Measurements from ENCODE around the gene ELFN1.

Gene ELFN1

DNA sequence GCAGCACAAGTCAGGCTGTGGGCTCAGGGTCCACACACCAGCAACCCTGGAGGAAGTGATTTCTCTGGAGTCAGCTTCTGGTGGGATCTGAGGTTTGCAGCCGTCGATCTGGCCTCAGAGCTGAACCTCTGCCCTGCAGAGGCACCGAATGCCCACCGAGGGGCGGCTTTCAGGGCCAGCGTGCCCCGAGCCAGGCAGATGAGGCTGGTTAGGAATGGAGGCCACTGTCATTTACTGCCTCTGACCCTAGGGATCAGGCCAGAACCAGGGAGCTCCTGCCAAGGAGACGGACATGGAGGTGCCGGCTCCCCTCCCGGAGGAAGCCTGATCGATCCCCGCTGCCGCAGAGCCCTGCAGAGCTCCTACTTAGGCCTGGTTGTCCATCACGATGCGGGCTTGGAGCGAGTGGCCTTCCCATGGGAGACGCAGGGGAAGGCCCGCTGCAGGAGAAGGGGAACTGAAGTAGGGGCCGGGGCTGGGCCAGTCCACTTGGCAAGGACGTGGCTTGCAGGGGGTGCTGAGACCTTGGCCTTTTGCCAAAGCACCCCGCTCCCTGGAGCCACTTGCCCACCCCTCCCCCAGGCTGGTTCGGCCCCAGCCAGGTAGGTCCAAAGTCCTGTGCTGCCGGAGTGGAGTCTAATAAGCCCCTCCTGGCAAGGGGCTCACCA, 19.6 kb upstream of the ELFN1 start:
- CTCF ChIA-PET = no interaction called here
- TF ChIP-seq FOXA1 (IDR thresholded peaks at IDR 0.05) = no peak
- TF ChIP-seq L3MBTL2 (conservative IDR thresholded peaks at IDR 0.05) = no peak
- TF ChIP-seq NFRKB (IDR thresholded peaks at IDR 0.05) = no peak
- no peak for TF ChIP-seq HDGF (IDR thresholded peaks at IDR 0.05; ENCODE audit: borderline replicate concordance)
- TF ChIP-seq TARDBP (IDR thresholded peaks at IDR 0.05) = no peak
- no peak for TF ChIP-seq LEF1 (IDR thresholded peaks at IDR 0.05; ENCODE audit: borderline replicate concordance)
- no peak for TF ChIP-seq BHLHE40 (IDR thresholded peaks at IDR 0.05; ENCODE audit: borderline replicate concordance)
- no peak for TF ChIP-seq FOXM1 (IDR thresholded peaks at IDR 0.05; ENCODE audit: borderline replicate concordance)
- no peak for TF ChIP-seq SP1 (IDR thresholded peaks at IDR 0.05)
- TF ChIP-seq ZNF384 (IDR thresholded peaks at IDR 0.05) = no peak
- no peak for TF ChIP-seq ARNT (IDR thresholded peaks at IDR 0.05)
- no peak for TF ChIP-seq FOXK2 (IDR thresholded peaks at IDR 0.05)
- no peak for TF ChIP-seq ELF4 (IDR thresholded peaks at IDR 0.05)
- TF ChIP-seq SUZ12 (IDR thresholded peaks at IDR 0.05) = no peak
- no peak for TF ChIP-seq CTBP1 (IDR thresholded peaks at IDR 0.05; ENCODE audit: borderline replicate concordance)
- no peak for DNase-seq (ENCODE audit: extremely low spot score)
- POLR2A ChIA-PET = no interaction called here

GRCh38 chr7:1651031-1651446, 19.0 kb upstream of the ELFN1 start:
- TF ChIP-seq ZNF384 (IDR thresholded peaks at IDR 0.05) (no peak), HDGF (IDR thresholded peaks at IDR 0.05; ENCODE audit: borderline replicate concordance) (no peak), LEF1 (IDR thresholded peaks at IDR 0.05; ENCODE audit: borderline replicate concordance) (no peak), SUZ12 (IDR thresholded peaks at IDR 0.05) (no peak), NFRKB (IDR thresholded peaks at IDR 0.05) (no peak), ARNT (IDR thresholded peaks at IDR 0.05) (no peak), BHLHE40 (IDR thresholded peaks at IDR 0.05; ENCODE audit: borderline replicate concordance) (no peak), FOXK2 (IDR thresholded peaks at IDR 0.05) (no peak), ELF4 (IDR thresholded peaks at IDR 0.05) (no peak), FOXM1 (IDR thresholded peaks at IDR 0.05; ENCODE audit: borderline replicate concordance) (no peak), L3MBTL2 (conservative IDR thresholded peaks at IDR 0.05) (no peak), FOXA1 (IDR thresholded peaks at IDR 0.05) (no peak), TARDBP (IDR thresholded peaks at IDR 0.05) (no peak), CTBP1 (IDR thresholded peaks at IDR 0.05; ENCODE audit: borderline replicate concordance) (no peak), SP1 (IDR thresholded peaks at IDR 0.05) (no peak)
- TF ChIP-seq, protein P1, sequence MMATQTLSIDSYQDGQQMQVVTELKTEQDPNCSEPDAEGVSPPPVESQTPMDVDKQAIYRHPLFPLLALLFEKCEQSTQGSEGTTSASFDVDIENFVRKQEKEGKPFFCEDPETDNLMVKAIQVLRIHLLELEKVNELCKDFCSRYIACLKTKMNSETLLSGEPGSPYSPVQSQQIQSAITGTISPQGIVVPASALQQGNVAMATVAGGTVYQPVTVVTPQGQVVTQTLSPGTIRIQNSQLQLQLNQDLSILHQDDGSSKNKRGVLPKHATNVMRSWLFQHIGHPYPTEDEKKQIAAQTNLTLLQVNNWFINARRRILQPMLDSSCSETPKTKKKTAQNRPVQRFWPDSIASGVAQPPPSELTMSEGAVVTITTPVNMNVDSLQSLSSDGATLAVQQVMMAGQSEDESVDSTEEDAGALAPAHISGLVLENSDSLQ (IDR thresholded peaks at IDR 0.05) = no peak
- CTCF ChIA-PET = no interaction called here
- DNase-seq (ENCODE audit: extremely low spot score) = no peak
- POLR2A ChIA-PET = no interaction called here

DNA sequence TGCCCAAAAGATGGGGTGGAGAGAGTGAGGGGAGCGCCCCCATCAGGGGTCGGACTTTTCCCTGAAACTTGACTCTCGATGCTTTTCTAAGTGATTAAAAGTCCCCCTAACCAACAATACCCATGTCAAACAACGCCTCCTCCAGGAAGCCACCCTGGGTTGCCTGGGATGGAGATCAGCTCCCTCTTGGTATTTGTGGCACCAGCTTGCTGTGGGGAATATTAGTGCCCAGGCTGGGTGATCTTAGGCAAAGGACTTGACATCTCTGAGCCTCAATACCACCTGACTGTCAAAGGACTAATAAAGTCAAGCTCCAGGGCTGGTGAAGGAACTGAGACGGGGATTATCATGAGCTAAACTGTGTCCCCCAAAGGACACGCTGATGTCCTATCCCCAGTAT, 18.2 kb upstream of the ELFN1 start:
- CTCF ChIA-PET = no interaction called here
- TF ChIP-seq CTBP1 (IDR thresholded peaks at IDR 0.05; ENCODE audit: borderline replicate concordance) (no peak), NFRKB (IDR thresholded peaks at IDR 0.05) (no peak), ELF4 (IDR thresholded peaks at IDR 0.05) (no peak), BHLHE40 (IDR thresholded peaks at IDR 0.05; ENCODE audit: borderline replicate concordance) (no peak), FOXM1 (IDR thresholded peaks at IDR 0.05; ENCODE audit: borderline replicate concordance) (no peak), FOXA1 (IDR thresholded peaks at IDR 0.05) (no peak), ZNF384 (IDR thresholded peaks at IDR 0.05) (no peak), L3MBTL2 (conservative IDR thresholded peaks at IDR 0.05) (no peak), HDGF (IDR thresholded peaks at IDR 0.05; ENCODE audit: borderline replicate concordance) (no peak), FOXK2 (IDR thresholded peaks at IDR 0.05) (no peak), TARDBP (IDR thresholded peaks at IDR 0.05) (no peak), LEF1 (IDR thresholded peaks at IDR 0.05; ENCODE audit: borderline replicate concordance) (no peak), ARNT (IDR thresholded peaks at IDR 0.05) (no peak), SP1 (IDR thresholded peaks at IDR 0.05) (no peak), SUZ12 (IDR thresholded peaks at IDR 0.05) (no peak)
- TF ChIP-seq, protein P1 (IDR thresholded peaks at IDR 0.05) = no peak
- DNase-seq (ENCODE audit: extremely low spot score) = no peak
- POLR2A ChIA-PET = no interaction called here

DNA sequence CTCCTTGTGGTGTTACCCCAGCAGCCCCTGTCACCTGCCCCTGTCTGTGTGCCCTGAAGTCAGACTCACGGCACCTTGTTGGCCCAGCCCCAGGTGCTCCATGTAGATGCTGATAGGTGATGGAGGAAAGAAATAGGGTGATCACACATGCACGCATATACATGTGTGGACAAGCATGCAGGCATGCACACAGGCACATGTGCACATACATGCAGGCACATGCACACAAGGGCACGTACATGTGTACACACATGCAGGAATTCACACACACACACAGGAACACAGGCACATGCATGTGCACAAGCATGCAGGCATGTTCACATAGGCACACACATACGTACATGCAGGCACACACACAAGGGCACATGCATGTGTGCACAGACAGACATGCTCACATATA, 16.6 kb upstream of the ELFN1 start:
- TF ChIP-seq ELF4 (IDR thresholded peaks at IDR 0.05) (no peak), NFRKB (IDR thresholded peaks at IDR 0.05) (no peak), BHLHE40 (IDR thresholded peaks at IDR 0.05; ENCODE audit: borderline replicate concordance) (no peak), CTBP1 (IDR thresholded peaks at IDR 0.05; ENCODE audit: borderline replicate concordance) (no peak), FOXM1 (IDR thresholded peaks at IDR 0.05; ENCODE audit: borderline replicate concordance) (no peak), ZNF384 (IDR thresholded peaks at IDR 0.05) (no peak), HDGF (IDR thresholded peaks at IDR 0.05; ENCODE audit: borderline replicate concordance) (no peak), LEF1 (IDR thresholded peaks at IDR 0.05; ENCODE audit: borderline replicate concordance) (no peak), FOXK2 (IDR thresholded peaks at IDR 0.05) (no peak), ARNT (IDR thresholded peaks at IDR 0.05) (no peak), TARDBP (IDR thresholded peaks at IDR 0.05) (no peak), SUZ12 (IDR thresholded peaks at IDR 0.05) (no peak), SP1 (IDR thresholded peaks at IDR 0.05) (no peak), L3MBTL2 (conservative IDR thresholded peaks at IDR 0.05) (no peak)
- TF ChIP-seq, protein P1 (IDR thresholded peaks at IDR 0.05) = no peak
- POLR2A ChIA-PET = no interaction called here
- CTCF ChIA-PET = no interaction called here
- DNase-seq (ENCODE audit: extremely low spot score) = no peak

DNA sequence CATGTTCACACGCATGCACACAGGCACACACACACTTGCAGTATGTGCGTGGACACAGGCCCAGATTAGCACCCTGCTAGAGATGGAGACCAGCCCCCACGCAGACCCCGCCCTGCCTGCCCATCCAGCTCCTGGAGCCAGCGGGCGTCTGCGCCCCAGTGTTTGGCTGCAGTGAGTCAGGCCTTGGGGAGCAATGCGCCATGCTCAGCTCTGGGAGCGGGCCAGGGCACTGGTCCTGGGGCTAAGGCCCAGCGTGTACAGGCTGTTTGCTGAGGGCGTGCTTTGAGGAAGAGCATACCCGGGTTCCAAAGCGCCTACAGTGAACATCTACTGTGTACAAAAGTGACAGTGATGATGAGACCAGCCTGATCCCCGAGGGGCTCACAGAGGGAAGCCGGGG, 16.0 kb upstream of the ELFN1 start:
- no peak for DNase-seq (ENCODE audit: extremely low spot score)
- CTCF ChIA-PET = no interaction called here
- POLR2A ChIA-PET = no interaction called here
- TF ChIP-seq TARDBP (IDR thresholded peaks at IDR 0.05) = no peak
- TF ChIP-seq, protein P1 (IDR thresholded peaks at IDR 0.05) = no peak
- TF ChIP-seq LEF1 (IDR thresholded peaks at IDR 0.05; ENCODE audit: borderline replicate concordance) = no peak
- TF ChIP-seq FOXA1 (IDR thresholded peaks at IDR 0.05) = no peak
- TF ChIP-seq L3MBTL2 (conservative IDR thresholded peaks at IDR 0.05) = no peak
- TF ChIP-seq FOXK2 (IDR thresholded peaks at IDR 0.05) = no peak
- no peak for TF ChIP-seq FOXM1 (IDR thresholded peaks at IDR 0.05; ENCODE audit: borderline replicate concordance)
- no peak for TF ChIP-seq ARNT (IDR thresholded peaks at IDR 0.05)
